M059J (cell line): Measurements from ENCODE around the gene PCNT. TPM values are rescaled to one million over a fixed set of nuclear protein-coding genes. Genes with fewer than 3 reads are reported as not detected.
"Not testable (repeated sequence)": the region's sequence is repeated elsewhere in the genome, so short reads cannot be mapped to it uniquely, and the experiment has no call there.

Source experiments
- DNase-seq: peaks from one replicate; pipeline ENCODE4 v3.0.0-alpha.2; 2012; ENCODE audit warnings: low read depth
- total RNA-seq: library from RNA; depleted of rRNA; stranded (reverse); fragments of >200 nt; shearing (Covaris generic); gene quantifications from 2 replicates; pipeline ENCODE4 v1.2.3, GENCODE V29; 2014

Gene PCNT
- total RNA-seq, 1 experiment from 2014 or later: 29.0 TPM

DNA sequence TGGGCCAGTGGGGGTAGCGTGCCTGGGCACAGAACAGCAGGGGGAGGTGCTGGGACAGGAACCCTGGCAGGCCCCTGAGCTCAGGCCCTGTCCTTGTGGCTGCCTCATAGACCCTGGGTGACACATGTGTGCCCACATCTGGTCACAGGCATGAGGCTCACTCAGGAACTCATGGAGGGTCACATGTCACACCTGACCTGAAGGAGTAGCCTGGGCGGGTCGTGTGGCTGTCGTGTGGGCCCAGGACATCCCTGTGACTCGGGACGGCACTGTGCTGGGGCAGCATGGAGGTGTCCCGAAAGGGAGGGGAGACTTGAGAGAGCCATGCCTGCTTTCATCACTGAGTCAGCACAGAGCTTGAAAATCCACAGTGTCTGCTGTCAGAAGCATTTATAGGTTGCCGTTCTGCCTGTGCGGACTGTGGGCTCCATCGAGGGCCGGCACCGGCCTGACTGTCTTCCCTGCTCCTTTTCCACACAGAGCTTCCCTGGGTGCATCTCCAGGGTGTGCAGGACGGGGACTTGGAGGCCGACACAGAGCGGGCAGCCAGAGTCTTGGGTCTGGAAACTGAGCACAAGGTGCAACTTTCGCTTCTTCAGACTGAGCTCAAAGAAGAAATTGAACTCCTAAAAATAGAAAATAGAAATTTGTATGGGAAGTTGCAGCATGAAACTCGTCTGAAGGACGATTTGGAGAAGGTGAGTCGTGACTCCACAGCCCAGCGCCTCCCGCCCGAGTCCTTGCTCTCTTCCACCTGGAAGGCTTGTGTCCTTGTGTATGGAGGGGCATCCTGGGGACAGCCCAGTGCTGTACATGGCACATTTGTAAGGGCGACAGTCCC lies 32.8 kb downstream of the PCNT start:
- DNase-seq: no peak

DNA sequence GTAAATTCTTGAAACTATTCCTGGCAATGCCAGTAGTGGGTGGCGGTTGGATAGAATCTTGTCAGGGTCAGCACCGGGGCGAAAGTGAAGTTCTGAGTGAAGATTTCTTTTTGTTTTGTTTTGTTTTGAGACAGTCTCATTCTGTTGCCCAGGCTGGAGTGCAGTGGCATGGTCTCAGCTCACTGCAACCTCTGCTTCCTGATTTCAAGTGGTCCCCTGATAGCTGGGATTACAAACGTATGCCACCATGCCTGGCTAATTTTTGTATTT lies 33.3 kb downstream of the PCNT start:
- DNase-seq: no peak

DNA sequence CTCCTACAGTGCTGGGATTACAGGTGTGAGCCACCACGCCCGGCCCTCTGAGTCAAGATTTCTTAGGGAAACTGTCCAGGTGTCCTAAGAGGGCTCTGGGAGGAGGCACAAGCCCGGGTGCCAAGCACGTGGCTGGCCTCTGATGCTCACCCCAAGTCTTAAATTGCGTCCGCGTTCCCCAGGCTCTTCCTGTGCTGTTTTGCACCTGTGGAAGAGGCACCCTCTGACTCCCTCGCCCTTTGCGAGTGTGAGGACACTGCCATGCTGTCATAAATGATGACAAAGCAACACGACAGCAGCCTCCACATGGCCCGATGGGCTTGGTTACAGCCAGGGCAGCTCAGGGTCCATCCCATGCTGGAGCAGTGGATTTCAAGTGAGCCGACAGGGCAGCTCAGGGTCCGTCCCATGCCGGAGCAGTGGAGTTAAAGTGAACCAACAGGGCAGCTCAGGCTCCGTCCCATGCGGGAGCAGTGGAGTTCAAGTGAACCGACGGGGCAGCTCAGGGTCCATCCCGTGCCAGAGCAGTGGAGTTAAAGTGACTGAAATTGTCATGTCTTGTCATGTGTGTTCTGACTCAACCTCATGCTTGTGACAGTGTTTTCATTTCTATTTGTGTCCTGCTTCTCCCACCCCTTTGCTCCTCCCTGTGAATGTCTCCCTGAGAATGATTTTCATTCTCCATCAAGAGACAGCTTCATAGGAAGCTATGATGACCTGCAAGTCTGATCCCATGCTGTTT lies 33.9 kb downstream of the PCNT start:
- no peak for DNase-seq

DNA sequence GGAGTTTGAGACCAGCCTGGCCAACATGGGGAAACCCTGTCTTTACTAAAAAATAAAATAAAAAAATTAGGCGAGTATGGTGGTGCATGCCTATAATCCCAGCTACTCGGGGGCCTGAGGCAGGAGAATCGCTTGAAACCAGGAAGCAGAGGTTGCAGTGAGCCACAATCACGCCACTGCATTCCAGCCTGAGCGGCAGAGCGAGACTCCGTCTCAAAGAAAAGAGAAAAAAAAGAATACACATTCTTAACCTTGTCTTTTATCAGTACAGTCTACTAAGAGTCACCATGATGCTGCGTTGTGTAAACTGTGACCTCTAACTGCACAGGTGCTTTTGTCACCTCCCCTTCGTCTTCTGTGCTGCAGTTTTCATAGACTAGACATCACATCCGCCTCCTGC lies 37.2 kb downstream of the PCNT start:
- DNase-seq: no peak

DNA sequence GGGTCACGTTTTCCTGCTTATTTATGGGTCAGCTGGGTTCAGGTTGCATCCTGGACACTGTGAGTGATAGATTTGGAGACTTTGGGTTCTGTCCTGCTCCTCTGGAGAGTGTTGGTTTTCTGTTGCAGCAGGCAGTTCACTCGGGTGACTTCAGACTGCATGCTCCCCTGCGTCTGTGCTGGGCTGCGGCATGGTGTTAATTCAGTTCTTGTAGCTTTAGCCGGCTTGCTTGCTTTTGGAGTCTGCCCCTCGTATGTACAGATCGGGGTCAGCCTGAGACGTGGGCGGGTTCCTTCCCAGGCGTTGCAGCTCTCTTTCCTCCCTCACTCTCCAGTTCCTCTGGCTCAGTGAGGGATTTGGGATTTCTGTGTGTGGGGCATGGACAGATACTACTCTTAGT lies 38.0 kb downstream of the PCNT start:
- DNase-seq: no peak

DNA sequence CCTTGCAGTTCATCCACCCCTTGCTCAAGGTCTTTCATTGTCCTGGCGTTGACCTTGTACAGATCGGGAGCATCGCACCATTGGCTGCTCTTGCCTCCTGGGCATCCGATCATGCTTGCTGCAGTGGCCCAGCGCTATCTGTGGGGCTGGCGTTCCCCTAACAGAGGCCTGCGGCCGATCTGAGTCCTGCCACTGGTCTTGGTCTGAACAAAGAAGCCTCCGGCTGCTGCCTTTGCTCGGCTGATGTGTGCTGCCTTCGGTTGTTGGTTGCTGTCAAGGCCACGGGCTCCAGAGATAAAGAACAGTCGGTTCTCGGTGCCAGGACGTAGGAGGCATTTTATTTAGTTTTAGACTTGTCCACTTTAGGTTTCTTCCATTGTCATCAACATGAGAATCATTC lies 39.0 kb downstream of the PCNT start:
- no peak for DNase-seq

DNA sequence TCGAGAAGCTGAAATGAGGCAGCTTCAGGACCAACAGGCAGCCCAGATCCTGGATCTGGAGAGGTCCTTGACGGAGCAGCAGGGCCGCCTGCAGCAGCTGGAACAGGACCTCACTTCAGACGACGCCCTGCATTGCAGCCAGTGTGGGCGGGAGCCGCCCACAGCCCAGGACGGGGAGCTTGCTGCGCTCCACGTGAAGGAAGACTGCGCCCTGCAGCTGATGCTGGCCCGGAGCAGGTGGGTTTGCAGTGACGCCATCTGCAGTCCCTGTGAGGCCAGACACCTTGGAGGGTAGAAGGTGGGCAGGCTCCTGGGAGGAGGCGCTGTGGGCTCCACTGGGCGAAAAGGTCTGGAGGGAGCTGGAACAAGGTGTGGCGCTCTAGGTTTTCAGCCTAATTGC lies 39.7 kb downstream of the PCNT start:
- DNase-seq: no peak

DNA sequence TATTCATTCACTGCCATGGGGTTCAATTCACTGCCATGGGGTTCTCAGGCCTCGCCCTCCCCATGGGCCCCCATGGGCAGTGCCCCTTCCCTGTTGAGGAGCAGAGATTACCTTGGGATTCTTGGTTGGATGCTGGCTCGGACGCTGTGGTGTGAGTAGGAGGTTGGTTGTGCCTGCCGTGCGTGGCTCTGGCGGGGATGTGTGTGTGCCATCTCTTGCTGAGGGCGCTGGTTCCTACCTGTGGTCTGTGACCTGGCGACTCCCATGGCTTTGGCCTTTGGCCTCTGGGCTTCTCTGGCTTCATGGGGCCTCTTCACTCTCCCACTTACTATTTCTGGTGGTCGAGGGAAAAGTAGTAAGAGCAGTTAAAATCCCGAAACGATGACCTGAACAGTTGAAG lies 42.1 kb downstream of the PCNT start:
- DNase-seq: no peak

DNA sequence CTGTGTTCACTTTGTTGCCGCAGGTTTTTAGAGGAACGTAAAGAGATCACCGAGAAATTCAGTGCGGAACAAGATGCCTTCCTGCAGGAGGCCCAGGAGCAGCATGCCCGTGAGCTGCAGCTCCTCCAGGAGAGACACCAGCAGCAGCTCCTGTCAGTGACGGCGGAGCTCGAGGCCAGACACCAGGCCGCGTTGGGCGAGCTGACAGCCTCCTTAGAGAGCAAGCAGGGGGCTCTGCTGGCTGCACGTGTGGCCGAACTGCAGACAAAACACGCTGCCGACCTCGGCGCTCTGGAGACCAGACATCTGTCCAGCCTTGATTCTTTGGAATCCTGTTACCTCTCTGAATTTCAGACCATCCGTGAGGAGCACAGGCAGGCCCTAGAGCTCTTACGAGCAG lies 42.6 kb downstream of the PCNT start:
- DNase-seq: no peak

DNA sequence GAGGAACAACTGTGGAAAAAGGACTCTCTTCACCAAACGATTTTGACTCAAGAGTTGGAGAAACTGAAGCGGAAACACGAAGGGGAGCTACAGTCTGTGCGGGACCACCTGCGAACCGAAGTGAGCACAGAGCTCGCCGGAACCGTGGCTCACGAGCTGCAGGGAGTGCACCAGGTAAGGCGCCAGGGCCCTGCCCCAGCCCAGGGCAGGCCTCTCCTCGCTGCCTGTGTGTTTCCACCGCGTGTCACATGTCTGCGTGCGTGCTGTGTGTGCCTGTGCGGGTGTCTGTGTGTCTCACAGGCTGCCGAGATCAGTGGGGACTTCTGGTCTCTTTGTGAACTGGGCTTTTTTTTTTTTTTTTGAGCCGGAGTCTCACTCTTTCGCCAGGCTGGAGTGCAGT lies 43.0 kb downstream of the PCNT start:
- DNase-seq: no peak

DNA sequence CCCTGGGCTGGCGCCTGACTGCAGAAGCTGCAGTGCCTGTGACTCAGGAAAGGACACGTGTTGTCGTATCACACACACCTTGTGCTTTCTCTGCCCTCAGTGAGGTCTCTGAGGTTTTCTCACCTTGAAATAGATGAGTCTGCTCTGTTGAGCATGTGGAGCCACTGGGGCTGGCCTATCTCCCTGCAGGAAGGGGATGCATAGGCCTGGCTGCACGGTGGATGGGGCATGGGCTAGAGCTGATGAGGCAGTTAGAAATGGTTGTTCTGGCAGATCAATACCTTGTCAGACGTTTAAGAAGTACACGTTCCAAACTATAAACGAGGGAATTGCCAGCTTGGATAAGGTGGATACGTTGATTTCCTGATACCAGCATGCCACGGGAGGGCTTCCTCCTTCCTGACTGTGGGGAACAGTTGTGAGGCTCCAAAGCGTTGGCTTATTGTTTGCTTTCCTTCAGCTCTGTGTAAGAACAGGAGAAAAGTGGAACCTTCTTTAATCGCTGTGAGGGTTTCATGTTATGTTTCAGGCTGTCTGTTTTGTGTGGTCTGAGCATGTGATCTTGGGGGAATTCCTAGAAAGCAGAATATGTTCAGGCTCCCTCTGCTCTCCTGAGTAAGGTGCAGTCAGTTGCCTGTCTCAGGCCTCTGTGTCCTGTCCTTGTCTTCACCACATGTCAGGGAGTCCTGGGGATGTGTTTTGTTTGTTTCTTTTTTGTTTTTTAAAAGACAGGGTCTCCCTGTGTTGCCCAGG lies 44.8 kb downstream of the PCNT start:
- DNase-seq: no peak

DNA sequence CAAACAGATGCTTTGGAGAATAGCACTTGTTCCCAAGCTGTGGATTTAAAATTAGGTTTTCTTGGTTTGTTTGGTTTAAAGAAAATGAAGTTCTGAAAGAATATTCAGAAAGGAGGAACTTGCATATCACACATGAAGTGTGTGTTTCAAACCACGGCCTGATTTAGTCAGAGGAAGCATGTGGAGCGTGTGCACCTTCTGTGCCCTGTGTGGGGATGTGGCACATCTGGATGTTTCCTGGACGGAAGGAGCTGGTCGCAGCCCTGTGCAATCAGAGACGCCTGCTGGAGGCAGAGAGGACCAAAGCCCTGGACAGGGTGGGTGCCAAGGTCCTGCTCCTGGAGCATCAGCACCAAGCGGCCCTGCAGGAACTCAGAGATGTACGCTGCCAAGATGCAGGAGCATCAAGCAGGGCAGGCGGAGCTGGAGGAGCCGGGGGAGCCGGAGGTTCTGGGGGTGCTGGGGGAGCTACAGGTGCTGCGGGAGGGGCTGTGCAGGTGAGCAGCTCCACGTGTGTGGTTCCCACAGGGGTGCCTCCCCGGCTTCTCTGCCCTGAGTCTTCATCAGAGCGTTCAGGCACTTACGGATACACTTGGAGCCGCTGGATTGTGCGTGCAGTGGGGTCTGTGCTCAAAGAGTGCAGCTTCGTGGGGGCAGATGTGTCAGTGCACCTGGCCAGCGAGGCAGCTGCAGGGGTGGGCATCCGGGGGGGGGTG lies 45.7 kb downstream of the PCNT start:
- no peak for DNase-seq

DNA sequence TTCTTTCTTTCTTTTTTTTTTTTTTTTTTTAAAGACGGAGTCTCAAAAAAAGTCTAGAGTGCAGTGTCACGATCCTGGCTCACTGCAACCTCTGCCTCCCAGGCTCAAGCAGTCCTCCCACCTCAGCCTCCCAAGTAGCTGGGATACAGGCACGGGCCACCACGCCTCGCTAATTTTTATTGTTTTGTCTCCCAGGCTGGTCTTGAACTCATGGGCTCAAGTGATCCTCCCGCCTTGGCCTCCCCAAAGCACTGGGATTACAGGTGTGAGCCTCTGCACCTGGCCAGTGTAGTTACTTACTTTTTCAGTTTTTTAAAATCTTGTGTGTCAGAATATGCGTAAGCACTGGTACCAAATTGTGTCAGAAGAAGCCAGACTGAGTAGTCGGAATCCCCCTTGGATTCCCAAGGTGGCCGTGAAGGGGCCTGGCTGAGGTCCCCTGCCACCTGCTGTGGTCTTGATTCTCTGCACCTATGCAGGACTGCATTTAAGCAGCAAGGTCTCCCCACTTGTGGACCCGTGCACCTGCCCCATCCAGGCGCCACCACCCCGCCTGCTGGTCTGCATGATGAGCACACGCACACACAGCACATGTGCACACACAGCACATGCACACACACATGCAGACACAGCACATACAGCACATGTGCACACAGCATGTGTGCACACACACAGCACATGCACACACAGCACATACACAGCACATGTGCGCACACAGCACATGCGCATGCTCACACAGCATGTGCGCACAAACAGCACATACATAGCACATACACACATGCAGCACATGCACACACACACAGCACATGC lies 47.5 kb downstream of the PCNT start:
- DNase-seq: no peak

DNA sequence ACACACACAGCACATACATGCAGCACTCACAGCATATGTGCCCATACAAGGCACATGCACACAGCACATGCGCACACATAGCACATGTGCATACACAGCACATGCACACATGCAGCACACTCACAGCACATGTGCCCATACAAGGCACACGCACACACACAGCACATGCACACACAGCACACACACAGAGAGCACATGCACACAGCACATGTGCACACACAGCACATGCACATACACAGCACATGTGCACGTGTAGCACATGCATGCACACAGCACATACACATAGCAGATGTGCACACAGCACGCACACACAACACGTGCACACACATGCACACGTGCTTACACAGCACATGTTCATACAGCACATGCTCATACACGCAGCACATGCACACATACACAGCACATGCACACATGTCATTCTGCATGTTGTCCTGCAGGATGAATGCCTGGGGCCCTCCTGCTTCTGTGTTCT lies 48.1 kb downstream of the PCNT start:
- DNase-seq: no peak

DNA sequence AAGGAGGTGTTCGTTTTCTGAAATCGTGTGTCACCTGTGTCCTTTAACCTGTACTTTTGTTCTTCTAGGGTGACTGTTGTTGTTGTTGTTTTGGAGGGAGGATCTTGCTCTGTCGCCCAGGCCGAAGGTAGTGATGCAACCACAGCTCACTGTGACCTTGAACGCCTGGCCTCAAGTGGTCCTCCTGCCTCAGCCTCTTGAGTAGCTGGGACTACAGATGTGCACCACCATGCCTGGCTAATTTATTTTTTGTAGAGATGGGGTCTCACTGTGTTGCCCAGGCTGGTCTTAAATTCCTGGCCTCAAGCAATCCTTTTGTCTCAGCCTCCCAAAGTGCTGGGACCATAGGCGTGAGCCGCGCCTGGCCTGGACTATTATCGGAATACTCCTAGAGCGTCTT lies 49.0 kb downstream of the PCNT start:
- not testable (repeated sequence) for DNase-seq

DNA sequence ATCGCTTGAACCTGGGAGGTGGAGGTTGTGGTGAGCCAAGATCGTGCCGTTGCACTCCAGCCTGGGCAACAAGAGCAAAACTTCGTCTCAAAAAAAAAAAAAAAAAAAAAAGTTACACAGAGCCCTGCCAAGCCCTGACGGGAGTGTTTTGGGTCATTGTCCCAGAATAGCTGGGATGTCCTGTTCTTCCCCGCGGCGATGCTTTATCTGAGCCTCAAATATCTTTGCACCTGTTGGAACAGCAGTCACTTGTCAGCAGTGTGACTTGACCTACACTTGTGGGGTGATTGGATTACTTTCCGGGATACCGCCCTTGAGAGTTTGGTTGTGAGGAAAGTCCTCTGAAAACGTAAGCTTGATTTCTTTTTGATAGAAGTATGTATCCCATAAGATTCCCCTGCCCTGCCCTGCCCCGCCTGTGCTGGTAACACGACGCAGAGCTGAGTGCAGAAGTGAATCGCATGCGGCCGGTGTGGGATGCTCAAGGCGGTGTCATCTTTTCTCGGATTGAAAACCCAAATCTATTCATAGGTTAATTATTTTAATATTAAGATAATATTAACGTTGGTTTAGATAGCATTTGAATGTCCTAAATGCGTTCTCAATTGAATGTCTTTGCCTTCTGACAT lies 50.9 kb downstream of the PCNT start:
- DNase-seq: no peak

DNA sequence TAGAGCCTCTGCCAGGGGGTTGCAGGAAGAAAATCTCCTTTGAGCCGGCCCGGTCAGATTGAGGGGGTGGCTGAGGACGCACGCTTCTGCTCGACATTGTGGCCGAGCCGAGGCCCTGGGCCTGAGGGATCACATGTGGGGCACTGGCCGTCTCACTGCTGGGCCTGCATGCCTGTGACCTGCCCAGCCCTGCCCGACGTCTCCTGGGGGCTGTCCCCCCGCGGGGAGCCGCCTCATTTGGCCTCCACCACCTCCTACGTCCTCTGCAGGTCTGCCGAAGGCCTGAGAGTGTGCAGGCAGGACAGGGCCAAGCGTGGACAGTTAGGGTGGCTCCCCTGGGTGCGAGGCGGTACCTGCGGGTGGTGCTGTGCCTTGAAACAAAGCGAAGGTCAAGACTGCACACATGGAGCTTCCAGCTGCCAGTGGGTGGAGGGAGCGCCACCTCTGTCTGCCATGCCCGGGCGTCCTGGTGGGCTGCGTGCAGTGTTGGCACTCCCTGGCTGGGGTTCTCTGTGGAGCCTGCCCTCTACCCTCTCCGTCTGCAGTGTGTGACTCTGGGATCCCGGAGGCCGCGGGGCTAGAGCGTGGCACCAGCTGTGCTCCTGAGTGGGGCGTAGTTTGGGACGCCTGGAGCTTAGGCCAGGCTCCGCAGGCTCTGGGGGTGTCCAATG lies 51.7 kb downstream of the PCNT start:
- no peak for DNase-seq

DNA sequence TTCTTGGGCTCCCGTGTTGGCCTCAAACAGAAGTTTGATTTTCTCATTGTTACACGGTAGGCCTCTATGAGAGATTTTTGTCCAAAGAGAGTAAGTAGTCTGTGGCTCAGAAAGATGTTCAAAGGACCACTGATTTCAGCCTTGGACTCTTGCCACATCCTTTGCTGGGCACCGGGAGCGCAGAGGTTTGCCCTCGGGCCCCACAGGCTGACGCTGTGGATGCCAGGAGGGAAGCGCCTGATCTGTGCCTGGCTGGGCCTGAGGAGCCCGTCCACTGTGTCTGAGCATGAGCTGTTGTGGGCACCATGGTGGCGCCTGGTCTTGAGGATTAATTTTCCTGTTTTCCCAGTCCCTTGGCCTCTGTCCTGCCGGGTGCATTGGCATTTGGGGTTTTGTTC lies 52.3 kb downstream of the PCNT start:
- no peak for DNase-seq

DNA sequence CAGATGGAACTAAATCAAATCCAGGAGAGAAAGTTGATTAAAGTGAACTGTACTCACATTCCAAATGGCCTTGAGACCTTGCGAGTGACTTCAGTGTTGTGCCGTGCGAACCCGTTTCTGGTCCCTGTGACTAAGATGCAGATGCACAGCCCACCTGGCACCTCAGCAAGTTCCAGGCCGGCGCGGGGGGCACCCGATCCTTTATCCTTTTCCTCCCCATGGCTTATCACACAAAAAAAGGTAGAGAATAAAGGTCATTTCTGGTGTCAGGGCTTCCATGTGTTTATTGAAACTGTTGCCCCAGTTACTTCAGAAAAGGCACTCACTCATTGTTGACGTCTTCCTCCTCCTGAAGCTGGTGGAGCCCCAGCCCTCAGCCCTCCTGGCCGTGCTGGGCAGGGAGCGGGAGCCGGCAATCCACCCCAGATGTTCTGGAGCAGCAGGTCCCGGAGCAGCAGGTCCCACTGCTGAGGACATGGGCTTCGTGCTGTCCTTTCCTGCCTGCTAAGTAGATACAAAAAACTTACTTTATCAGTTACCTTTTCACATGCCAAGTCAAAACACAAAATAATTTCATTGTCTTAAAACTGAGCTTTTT lies 53.0 kb downstream of the PCNT start:
- no peak for DNase-seq

DNA sequence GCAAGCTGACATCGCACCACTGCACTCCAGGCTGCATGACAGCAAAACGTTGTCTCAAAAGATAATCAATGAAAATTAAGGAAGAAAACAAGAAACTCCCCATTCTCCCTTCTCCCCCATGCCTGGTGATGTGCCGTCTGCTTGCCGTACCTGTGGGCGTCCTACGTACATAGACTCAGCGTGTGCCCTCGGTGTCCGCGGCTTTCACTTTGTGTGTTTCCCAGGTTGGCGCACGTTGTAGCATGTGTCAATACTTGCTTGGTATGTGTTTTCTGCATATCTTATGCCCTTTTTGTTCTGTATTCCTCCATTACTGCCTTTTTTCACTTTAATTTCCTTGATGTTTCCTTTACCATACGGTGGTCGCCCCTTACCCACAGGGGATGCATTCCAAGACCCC lies 53.8 kb downstream of the PCNT start:
- no peak for DNase-seq
